GM19239 (cell line): ENCODE measurements around the gene PROB1.
A peak's percentile ranks its signal among the peaks of the same experiment; 100 is the strongest.
"Not testable (repeated sequence)": the region's sequence is repeated elsewhere in the genome, so short reads cannot be mapped to it uniquely, and the experiment has no call there.

ENCODE experiments used
- DNase-seq: peaks from one replicate; pipeline ENCODE4 v3.0.0; 2011; ENCODE audit warnings: low spot score; ENCODE audit not compliant: insufficient read length
- FAIRE-seq: peaks from 2 replicates; lab custom pipeline; 2011; peaks lifted over from hg19 to GRCh38; lab: Jason Lieb, UNC

Gene PROB1

GRCh38 chr5:139354186-139354585 is 40.7 kb downstream of the PROB1 start:
- DNase-seq = no peak

GRCh38 chr5:139347863-139348262 is 47.0 kb downstream of the PROB1 start:
- not testable (repeated sequence) for FAIRE-seq

More at GRCh38 chr5:139354186-139354585, 40.7 kb downstream of the PROB1 start:
- FAIRE-seq = no peak

GRCh38 chr5:139345442-139345841 is 49.5 kb downstream of the PROB1 start:
- DNase-seq, FAIRE-seq: not testable (repeated sequence)

More at GRCh38 chr5:139347863-139348262, 47.0 kb downstream of the PROB1 start:
- DNase-seq = not testable (repeated sequence)

- DNase-seq (no peak), FAIRE-seq (no peak)
Observed at GRCh38 chr5:139344177-139344576, 50.7 kb downstream of the PROB1 start.

- no peak for FAIRE-seq
Observed at GRCh38 chr5:139343476-139343875, 51.4 kb downstream of the PROB1 start.

GRCh38 chr5:139342423-139342723 is 52.5 kb downstream of the PROB1 start:
- DNase-seq = peak; percentile 45
- peak; percentile 79 for FAIRE-seq

More at GRCh38 chr5:139343476-139343875, 51.4 kb downstream of the PROB1 start:
- DNase-seq = no peak

GRCh38 chr5:139341689-139342422 is 53.0 kb downstream of the PROB1 start, which contains the start of gene PAIP2:
TSS of gene PAIP2 (plus strand) at chr5:139341854. CDS start at chr5:139363785, 21,931 bp downstream.
- peak; percentile 83 for DNase-seq
- FAIRE-seq = peak; percentile 96

GRCh38 chr5:139341187-139341688 is 53.7 kb downstream of the PROB1 start:
- FAIRE-seq (no peak), DNase-seq (no peak)
